SKM-1 (cell line): Measurements from ENCODE around the gene PPP6R3.

ENCODE experiments used
- DNase-seq: peaks from one replicate; lab custom pipeline; 2025; ENCODE audit not compliant: unreplicated experiment; lab: John Stamatoyannopoulos, UW

The PPP6R3 gene

GRCh38 chr11:68641880-68642279 lies 181.3 kb downstream of the PPP6R3 start:
- no peak for DNase-seq

- no peak for DNase-seq
Measured at GRCh38 chr11:68643585-68643984, 183.0 kb downstream of the PPP6R3 start.

- DNase-seq, result no peak
Measured at GRCh38 chr11:68646832-68647231, 186.3 kb downstream of the PPP6R3 start.

- DNase-seq, result no peak
Measured at GRCh38 chr11:68649851-68650555, 189.5 kb downstream of the PPP6R3 start.

DNA sequence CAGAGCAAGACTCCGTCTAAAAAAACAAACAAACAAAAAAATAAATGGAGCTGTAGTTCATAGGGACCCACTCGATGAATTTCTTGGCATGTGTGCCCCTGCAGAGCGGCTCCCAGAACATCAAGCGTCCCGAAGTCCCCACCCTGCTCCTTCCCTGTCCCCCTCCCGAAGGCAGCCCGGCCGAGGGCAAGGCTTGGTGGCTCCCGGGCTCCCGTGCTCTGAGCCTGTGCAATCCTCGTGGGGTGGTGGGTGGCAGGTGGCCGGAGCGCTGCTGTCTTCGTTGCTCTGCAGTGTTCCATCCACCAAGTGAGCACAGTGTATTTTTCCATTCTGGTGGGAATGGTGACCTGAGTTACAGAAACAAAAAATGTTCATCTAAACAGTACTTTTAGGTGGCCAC lies 190.2 kb downstream of the PPP6R3 start:
- no peak for DNase-seq

DNA sequence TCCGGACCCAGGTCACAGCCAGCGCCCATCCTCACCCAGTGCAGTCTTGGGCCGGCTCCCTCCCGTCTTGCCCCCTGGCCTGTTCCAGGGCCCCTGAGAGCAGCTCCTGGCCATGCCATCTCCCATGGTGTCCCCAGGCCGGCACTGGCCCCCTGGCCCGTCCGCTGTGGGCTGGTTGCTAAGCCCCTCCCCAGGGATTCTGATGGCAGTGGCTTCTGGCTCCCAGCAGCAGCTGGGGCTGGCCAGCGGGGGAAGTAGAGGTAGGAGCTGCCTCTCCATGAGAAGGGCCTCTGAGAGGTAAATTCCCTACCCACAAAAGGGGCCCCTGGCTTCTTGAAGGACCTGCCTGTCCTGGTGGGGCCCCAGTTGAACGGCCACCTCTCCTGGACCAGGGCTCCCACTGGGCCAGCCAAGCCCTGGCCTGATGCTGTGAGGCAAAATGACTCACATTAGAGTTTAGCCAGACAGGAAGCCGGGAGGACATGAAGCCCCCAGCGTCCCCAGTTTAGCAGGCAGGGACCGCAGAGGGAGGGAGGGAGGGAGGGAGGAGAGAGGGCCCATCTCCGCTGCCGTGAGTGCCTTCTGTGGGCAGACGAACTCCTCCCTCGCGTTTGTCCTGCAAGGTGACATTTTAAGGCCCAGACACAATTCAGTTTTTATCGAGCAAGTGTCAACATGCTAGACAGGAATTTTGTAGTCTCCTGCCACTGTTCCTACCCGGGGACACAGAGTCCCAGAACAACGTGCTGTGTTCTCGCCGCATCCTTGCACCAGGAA lies 190.8 kb downstream of the PPP6R3 start:
- no peak for DNase-seq

- DNase-seq, result no peak
Measured at GRCh38 chr11:68651985-68652682, 191.6 kb downstream of the PPP6R3 start.

DNA sequence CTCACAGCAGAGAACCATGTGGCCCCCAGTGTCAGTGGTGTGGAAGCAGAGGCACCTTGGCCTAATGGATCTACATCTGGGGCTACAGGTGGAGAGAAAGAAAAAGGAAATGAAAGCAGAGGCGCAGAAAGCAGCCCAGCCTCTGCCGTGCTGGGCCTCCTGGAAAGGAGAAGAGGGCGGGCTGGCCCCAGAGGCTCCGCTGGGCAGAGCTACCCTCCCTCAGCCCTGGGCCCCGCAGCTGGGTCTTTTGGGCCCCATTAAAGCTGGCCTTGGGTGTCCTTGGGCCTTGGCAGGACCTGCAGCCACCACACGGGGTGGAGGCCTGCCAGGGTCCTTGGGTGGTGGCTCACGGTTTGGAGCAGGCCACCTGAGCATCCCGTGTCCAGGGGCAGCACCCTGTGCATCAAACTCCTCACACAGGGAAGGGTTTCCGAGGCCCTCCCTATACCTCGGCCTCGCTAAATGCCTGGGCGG lies 192.2 kb downstream of the PPP6R3 start:
- no peak for DNase-seq

DNA sequence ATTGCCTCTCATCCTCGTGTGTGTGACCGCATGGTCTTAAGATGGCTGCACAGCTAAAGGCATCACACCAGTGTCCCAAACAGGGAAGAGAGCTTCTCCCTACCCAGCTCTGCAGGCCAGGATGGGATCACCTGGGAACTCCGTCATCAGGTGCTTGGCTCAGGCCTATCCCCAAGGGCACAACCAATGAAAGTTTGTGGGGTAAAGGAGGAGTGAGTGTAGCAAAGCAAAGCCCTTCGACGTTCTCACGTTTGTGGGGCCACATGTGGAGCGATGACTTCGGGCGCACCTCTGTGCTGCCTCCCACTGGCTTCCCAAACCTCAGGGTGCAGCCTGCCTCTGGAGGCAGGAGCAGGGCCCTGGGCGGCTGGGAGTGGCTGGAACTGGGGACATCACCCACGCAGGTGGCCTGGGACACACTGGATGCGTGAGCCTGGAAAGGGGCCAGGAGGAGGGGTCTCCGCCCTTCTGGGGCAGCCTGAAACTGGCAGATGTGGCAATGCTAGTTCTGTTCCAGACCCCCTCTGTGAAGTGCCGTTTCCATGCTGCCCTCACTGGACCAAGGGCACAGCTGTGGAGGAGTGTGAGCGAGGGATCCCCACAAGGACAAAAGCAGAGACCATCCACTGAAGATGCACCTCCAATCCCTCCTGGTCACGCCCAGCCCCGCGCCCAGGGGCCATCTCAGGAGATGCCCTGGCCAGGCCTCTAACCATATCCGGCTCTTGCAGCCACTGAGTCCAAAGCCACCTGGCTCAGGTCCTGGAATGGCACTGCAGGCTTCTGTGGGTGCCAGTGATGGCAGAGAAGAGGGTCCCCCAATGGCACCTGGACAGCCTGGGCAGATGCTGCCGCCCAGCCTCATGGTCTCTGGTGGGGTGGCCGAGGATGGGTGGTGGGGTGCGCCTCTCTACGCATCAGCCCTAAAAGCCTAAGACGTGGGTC lies 193.2 kb downstream of the PPP6R3 start:
- no peak for DNase-seq

DNA sequence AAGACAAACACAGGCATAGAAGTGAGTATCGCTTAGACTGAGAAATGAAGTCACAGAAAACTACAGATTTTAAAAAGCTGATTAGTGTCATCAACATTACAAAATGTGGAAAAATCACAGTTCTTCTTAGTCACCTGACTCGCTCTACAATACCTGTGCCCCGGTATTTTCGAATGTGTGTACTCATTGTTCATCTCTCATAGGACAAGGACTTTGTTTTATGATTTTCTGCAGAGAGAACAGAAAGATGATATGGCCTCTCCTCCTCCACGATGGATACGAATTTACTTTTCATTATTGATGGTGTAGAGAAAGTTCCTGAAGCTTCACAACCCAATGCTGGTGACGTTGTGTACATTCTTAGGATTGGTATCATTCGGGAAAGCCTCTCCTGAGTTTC lies 194.4 kb downstream of the PPP6R3 start:
- no peak for DNase-seq

DNA sequence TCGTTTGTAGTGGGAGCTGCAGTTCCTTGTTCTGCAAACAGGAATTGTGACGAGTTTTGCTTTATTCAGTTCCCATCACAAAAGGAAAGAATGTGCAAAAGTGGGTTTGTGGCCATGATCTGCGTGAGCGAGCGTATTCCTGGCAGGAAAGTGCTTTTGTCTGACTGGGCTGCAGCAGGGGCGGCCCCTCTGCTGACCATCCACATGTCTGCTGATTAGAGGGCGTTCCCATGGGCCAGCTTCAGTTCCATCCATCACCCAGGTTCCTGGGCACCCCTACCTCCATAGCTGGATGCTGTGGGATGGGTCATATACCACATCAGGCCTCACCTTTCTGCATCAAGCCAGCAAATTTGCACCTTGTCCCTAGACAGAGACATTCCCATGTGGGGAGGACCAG lies 194.9 kb downstream of the PPP6R3 start:
- DNase-seq, result no peak

- no peak for DNase-seq
Measured at GRCh38 chr11:68655806-68656205, 195.3 kb downstream of the PPP6R3 start.

DNA sequence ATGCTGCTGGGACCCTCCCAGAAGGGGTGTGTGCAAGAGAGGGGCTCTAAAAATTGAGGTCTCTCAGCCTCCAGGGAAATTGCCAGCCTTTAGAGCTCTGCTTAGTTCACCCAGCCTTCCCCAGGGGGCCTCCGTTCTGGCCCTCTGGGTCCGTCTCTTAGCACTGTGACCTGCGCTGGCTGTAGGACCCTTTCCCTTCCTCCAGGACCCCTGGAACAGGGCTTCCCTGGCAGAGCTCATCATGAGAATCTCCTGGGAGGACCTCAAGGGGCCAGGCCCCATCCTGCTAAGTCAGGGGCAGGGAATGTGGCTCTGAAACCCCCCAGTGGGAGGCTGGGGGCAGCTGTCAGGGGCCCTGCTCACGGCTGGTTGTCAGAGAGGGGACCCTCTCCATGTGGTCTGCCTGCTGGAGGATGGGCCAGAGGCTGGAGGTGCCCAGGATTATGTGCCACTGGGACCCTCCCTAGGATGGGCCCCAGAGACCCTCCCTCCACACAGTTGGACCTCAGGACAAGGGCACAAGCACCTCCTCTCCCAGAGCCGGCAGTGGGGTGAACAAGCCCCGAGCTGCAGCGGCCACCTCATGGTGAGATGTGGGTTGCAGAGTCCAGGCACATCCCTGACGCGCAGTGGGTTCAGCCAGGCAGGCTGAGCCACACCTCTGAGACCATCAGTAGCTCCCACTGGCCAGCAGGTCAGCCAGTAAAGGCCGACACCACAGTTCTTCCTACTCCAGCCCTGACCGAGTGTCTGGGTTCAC lies 196.6 kb downstream of the PPP6R3 start:
- DNase-seq, result no peak

DNA sequence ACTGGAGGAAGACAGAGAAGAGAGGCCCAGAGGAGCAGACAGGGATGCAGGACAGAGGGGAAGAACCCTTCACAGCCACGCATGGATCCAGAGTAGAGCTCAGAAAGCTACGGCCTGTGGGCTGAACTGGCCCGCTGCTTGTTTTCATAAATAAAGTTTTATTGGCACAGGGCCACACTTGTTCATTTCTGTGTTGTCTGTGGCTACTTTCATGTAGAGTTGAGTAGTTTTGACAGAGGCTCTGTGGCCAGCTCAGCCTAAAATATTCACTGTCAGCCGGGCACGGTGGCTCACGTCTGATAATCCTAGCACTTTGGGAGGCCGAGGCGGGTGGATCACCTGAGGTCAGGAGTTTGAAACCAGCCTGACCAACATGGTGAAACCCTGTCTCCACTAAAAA lies 197.5 kb downstream of the PPP6R3 start:
- DNase-seq, result no peak

GRCh38 chr11:68658661-68659060 lies 198.1 kb downstream of the PPP6R3 start:
- no peak for DNase-seq

DNA sequence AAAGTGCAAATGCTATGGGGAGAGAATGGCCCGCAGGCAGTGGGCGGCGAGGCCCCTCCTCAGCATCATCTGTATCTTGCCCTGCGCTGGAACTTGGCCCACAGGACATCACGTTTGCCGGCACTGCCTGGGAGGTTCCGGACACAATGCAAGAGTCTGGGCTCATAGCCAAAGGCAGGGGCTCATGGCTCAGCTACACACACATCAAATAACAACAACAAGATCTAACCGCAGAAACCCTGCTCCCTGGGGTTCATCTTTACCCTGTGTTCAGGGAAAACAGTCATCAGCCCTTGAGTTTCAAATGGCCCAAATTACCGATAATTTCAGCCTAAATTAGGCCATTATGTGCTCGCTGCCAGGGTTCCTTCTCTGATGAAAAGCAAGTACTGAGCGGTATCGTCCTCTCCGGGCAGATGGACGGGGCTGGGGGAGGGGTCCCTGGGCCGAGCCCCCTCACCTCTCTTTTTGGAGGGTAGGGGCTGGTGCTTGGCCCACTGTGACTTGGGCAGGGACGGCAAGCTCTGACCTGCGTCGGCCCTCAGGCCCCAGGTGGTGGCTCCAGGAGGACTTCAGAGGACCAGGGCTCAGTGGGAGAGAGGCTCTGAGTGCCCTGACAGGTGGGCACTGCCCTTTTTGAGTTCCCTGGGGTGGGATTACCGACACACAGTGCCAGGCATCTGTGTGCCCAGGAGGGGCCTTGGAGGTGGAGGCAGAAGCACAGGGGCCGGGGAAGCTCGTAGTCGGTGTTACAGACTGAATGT lies 198.8 kb downstream of the PPP6R3 start:
- no peak for DNase-seq

GRCh38 chr11:68660066-68660810 lies 199.7 kb downstream of the PPP6R3 start:
- no peak for DNase-seq

- DNase-seq, result no peak
Measured at GRCh38 chr11:68661014-68661413, 200.5 kb downstream of the PPP6R3 start.
